GM12878 (cell line): ENCODE measurements around the gene UMOD. TPM values are rescaled to one million over a fixed set of nuclear protein-coding genes. Genes with fewer than 3 reads are reported as not detected.
"Not testable (repeated sequence)": the region's sequence is repeated elsewhere in the genome, so short reads cannot be mapped to it uniquely, and the experiment has no call there.

Experiments used
- ATAC-seq: fragments of 200-7000 bp; cut with Tn5 transposase; 3 replicates; pipeline ENCODE4 v1.9.1; 2020; ENCODE audit warnings: mild to moderate bottlenecking, moderate library complexity
- BruUV-seq: library from RNA; stranded (reverse); fragments of 400-500 nt; replicated peaks from 2 replicates; lab custom pipeline; 2021; lab: Mats Ljungman, UMichigan
- CTCF ChIA-PET: fragments of 300-600 bp; sonication (Branson Sonifier 250); formaldehyde crosslinking; extraction: SDS; loops from one replicate; lab custom pipeline; 2021; ENCODE audit warnings: inconsistent platforms; lab: Yijun Ruan, JAX
- POLR2A ChIA-PET: fragments of 350-600 bp; formaldehyde crosslinking; extraction: SDS; loops from one replicate; lab custom pipeline; 2021; ENCODE audit warnings: inconsistent platforms; lab: Charles Lee
- RAD21 ChIA-PET: fragments of 300-600 bp; sonication (Branson Sonifier 250); formaldehyde crosslinking; loops from one replicate; lab custom pipeline; 2023; ENCODE audit warnings: antibody characterized with exemption; ENCODE audit not compliant: unreplicated experiment; lab: Charles Lee
- SMC1A ChIA-PET: fragments of 300-600 bp; sonication (Branson Sonifier 250); formaldehyde crosslinking; loops from one replicate; lab custom pipeline; 2023; ENCODE audit not compliant: unreplicated experiment, uncharacterized antibody; lab: Charles Lee
- DNase-seq: peaks from one replicate; pipeline ENCODE4 v3.0.0-alpha.2; 2011; ENCODE audit warnings: low read depth, low spot score
- FAIRE-seq: peaks from 3 replicates; lab custom pipeline; 2011; peaks lifted over from hg19 to GRCh38; lab: Jason Lieb, UNC
- H2AFZ ChIP-seq: 2 replicates; pipeline ENCODE4 v1.6.0; 2011; ENCODE audit warnings: low read depth, low read length, control low read depth; ENCODE audit not compliant: control insufficient read depth
- H3K27ac ChIP-seq: 2 replicates; pipeline ENCODE4 v1.5.1; 2011; ENCODE audit warnings: control low read depth; ENCODE audit not compliant: control insufficient read depth, insufficient read depth
- H3K27me3 ChIP-seq, 2 experiments: replicated peaks in 1 of 2; 2 replicates each; pipeline versions ENCODE4 v1.6.0 to v1.6.1; 2011; ENCODE audit warnings: low read length in 1 of 2; ENCODE audit not compliant: control insufficient read depth in 2 of 2, insufficient read depth in 2 of 2
- H3K36me3 ChIP-seq, 2 experiments: 2 replicates each; pipeline ENCODE4 v1.5.1; 2011; ENCODE audit warnings: low read length in 1 of 2; ENCODE audit not compliant: control insufficient read depth in 2 of 2, insufficient read depth in 2 of 2
- H3K4me1 ChIP-seq: 2 replicates; pipeline ENCODE4 v1.6.1; 2011; ENCODE audit warnings: mild to moderate bottlenecking, low read length, moderate library complexity, mixed read lengths; ENCODE audit not compliant: control insufficient read depth, insufficient read depth
- H3K4me2 ChIP-seq: 2 replicates; pipeline ENCODE4 v1.6.0; 2011; ENCODE audit warnings: control low read depth; ENCODE audit not compliant: control insufficient read depth, insufficient read depth
- H3K4me3 ChIP-seq: fragments of 200-600 bp; sonication (generic); 2 replicates; pipeline ENCODE4 v1.5.1; 2016
- H3K79me2 ChIP-seq: 2 replicates; pipeline ENCODE4 v1.6.0; 2011; ENCODE audit warnings: low read length; ENCODE audit not compliant: control insufficient read depth, insufficient read depth
- H3K9ac ChIP-seq: 2 replicates; pipeline ENCODE4 v1.8.0; 2011; ENCODE audit warnings: low read length, control low read depth, mixed read lengths; ENCODE audit not compliant: control insufficient read depth, insufficient read depth
- H3K9me3 ChIP-seq: replicated peaks from 3 replicates; pipeline ENCODE4 v1.5.1; 2011; ENCODE audit warnings: mild to moderate bottlenecking, low read length; ENCODE audit not compliant: control insufficient read depth, insufficient read depth
- H4K20me1 ChIP-seq: 2 replicates; pipeline ENCODE4 v1.6.0; 2011; ENCODE audit not compliant: control insufficient read depth, insufficient read depth
- ASH2L ChIP-seq: fragments of 300-600, 200-600 bp; sonication (generic); IDR thresholded peaks from 2 replicates; pipeline ENCODE4 v1.6.1; 2017; ENCODE audit warnings: low read depth, mild to moderate bottlenecking, borderline replicate concordance
- FOXK2 ChIP-seq: fragments of 450-650 bp; IDR thresholded peaks from 2 replicates; pipeline ENCODE4 v1.6.1; 2017; ENCODE audit warnings: mild to moderate bottlenecking, moderate library complexity
- NFYA ChIP-seq: IDR thresholded peaks from 2 replicates; pipeline ENCODE4 v1.6.1; 2011; ENCODE audit warnings: low read depth, mild to moderate bottlenecking, low read length, improper control_type of control experiment, borderline replicate concordance
- POLR2A ChIP-seq: IDR thresholded peaks from 2 replicates; pipeline ENCODE4 v1.6.1; 2011; ENCODE audit warnings: low read depth, mild to moderate bottlenecking, low read length
- TAF1 ChIP-seq: IDR thresholded peaks from 2 replicates; pipeline ENCODE4 v1.6.1; 2011; ENCODE audit warnings: mild to moderate bottlenecking, low read depth, low read length, borderline replicate concordance
- ZNF207 ChIP-seq: fragments of 450-650 bp; IDR thresholded peaks from 2 replicates; pipeline ENCODE4 v1.6.1; 2014; ENCODE audit warnings: antibody characterized with exemption, mild to moderate bottlenecking, borderline replicate concordance
- ZNF217 ChIP-seq: fragments of 450-650 bp; IDR thresholded peaks from 2 replicates; pipeline ENCODE4 v1.6.1; 2017; ENCODE audit warnings: antibody characterized with exemption, mild to moderate bottlenecking
- ZSCAN29 ChIP-seq: fragments of 450-650 bp; IDR thresholded peaks from 2 replicates; pipeline ENCODE4 v1.6.1; 2017; ENCODE audit warnings: mild to moderate bottlenecking, moderate library complexity
- WGBS: methylation state at CpG from one replicate; pipeline ENCODE4 v1.1.6; 2016; ENCODE audit warnings: low lambda C conversion rate; ENCODE audit not compliant: insufficient replicate concordance, insufficient coverage; ENCODE audit errors: missing lambda C conversion rate; 5-methylcytosine and 5-hydroxymethylcytosine counted together
- in situ Hi-C: fragments of 300-500 bp; cut with MboI; formaldehyde crosslinking; loops from 9 replicates; pipeline ENCODE4 v1.14.3; 2018; ENCODE audit warnings: mixed read lengths
- intact Hi-C: fragments of 100-400 bp; cut with micrococcal nuclease; formaldehyde crosslinking; loops from one replicate; pipeline ENCODE4 v1.14.2; 2022; ENCODE audit not compliant: unreplicated experiment
- polyA plus RNA-seq, 11 experiments: library from polyadenylated mRNA; depleted of rRNA in 4 of 11; unstranded in 6 of 11; stranded (reverse) in 5 of 11; fragments of >200 nt; fragmentation: Nextera tagmentation in 4 of 11; fragmentation: Illumina TruSeq in 1 of 11; extraction: Ambion mirVana in 4 of 11; extraction: Trizol in 1 of 11; gene quantifications; 1 replicate in 1 of 11; 2 replicates in 10 of 11; pipeline versions ENCODE4 v1.2.1 to v1.2.3, GENCODE V29; 2011 to 2016; ENCODE audit warnings: inconsistent platforms in 2 of 11, missing spikeins in 2 of 11, low read depth in 1 of 11
- total RNA-seq, 4 experiments: library from RNA; depleted of rRNA in 3 of 4; stranded (reverse); fragments of >200 nt in 3 of 4; fragmentation: Illumina TruSeq in 1 of 4; extraction: Trizol in 1 of 4; gene quantifications; 2 replicates each; pipeline versions ENCODE4 v1.2.1 to v1.2.3, GENCODE V29; 2013 to 2021

UMOD gene
- total and polyA plus RNA-seq, 10 of the 15 experiments (the other 5 are each of a cell fraction or from before 2014, with no cell fraction given) = not detected

GRCh38 chr16:20321671-20322070 is 30.8 kb downstream of the UMOD start:
- in situ Hi-C loops = no loop called here
- no TSS peak for BruUV-seq
- ChIA-PET SMC1A (no interaction called here), CTCF (no interaction called here)
- H3K9me3 ChIP-seq = no peaks in the 10 kb centered on the region
- no peaks in the 10 kb centered on the region for H3K36me3 ChIP-seq
- no peaks in the 10 kb centered on the region for H3K27me3 ChIP-seq
- H2AFZ ChIP-seq = no peak overlapping the region
- no peaks in the 10 kb centered on the region for H4K20me1 ChIP-seq
- no peaks in the 10 kb centered on the region for H3K4me1 ChIP-seq
- H3K9ac ChIP-seq = no peak overlapping the region
- DNase-seq (no peak), FAIRE-seq (no peak), ATAC-seq (no peak)
- H3K27ac ChIP-seq = no peak overlapping the region
- TF ChIP-seq ZNF207 (no peak), ZNF217 (no peak), TAF1 (no peak), ZSCAN29 (no peak), ASH2L (no peak), FOXK2 (no peak), NFYA (no peak), POLR2A (no peak)
- TF ChIP-seq, all 136 proteins: peak for 0
- ChIA-PET POLR2A (no interaction called here), RAD21 (no interaction called here)
- WGBS = 33% methylated on average over 1 of the region's 1 CpG
- no peak overlapping the region for H3K4me3 ChIP-seq
- H3K4me2 ChIP-seq = no peak overlapping the region
- intact Hi-C loops = no loop called here
- H3K79me2 ChIP-seq = no peaks in the 10 kb centered on the region

GRCh38 chr16:20321051-20321450 is 31.5 kb downstream of the UMOD start:
- DNase-seq, FAIRE-seq, POLR2A ChIA-PET, H3K4me2 ChIP-seq, BruUV-seq, H2AFZ ChIP-seq, intact Hi-C loops, H3K4me1 ChIP-seq, H3K79me2 ChIP-seq, RAD21 ChIA-PET, H3K27ac ChIP-seq, H3K9ac ChIP-seq, in situ Hi-C loops, H3K27me3 ChIP-seq, H3K4me3 ChIP-seq, SMC1A ChIA-PET, H4K20me1 ChIP-seq, H3K36me3 ChIP-seq, H3K9me3 ChIP-seq, ATAC-seq: not testable (repeated sequence)
- WGBS = 33% methylated on average over 2 of the region's 2 CpGs
- CTCF ChIA-PET = interaction anchor here (0.7 kb wide), 1 partner anchor 14 kb away, joined by 5 read pairs; no protein-coding TSS in a partner anchor
